Measurements from ENCODE around the gene SLC39A11. TPM values are rescaled to one million over a fixed set of nuclear protein-coding genes. Genes with fewer than 3 reads are reported as not detected.

The SLC39A11 gene
- total RNA-seq, 6 donors from 2014 or later = 16.3 to 57.6 (median 29.5) TPM

GRCh38 chr17:72681844-72682243, 410.6 kb downstream of the SLC39A11 start:
- H3K9me3 ChIP-seq = no peaks in the 10 kb centered on the region
- no peak for DNase-seq
- H3K27me3 ChIP-seq = no peaks in the 10 kb centered on the region
- H3K4me1 ChIP-seq = peaks cover 0 to 14% (median 2%) of the 10 kb centered on the region in 4 donors
- no peak overlapping the region for H3K27ac ChIP-seq
- no peak for ATAC-seq (ENCODE audit: low FRiP score in 2 of 2)
- WGBS, 2 donors = 93% methylated on average over 12 of the region's 12 CpGs
- H3K36me3 ChIP-seq = no peaks in the 10 kb centered on the region
- TF ChIP-seq POLR2A (IDR thresholded peaks at IDR 0.05) (no peak), EP300 (IDR thresholded peaks at IDR 0.05) (no peak), CTCF (IDR thresholded peaks at IDR 0.05) (no peak), POLR2AphosphoS5 (IDR thresholded peaks at IDR 0.05) (no peak)
- no peak overlapping the region for H3K4me3 ChIP-seq

GRCh38 chr17:72677714-72678390, 414.6 kb downstream of the SLC39A11 start:
- H3K36me3 ChIP-seq = no peaks in the 10 kb centered on the region
- DNase-seq = no peak
- 65 to 72% methylated on average over 12 of the region's 12 CpGs for WGBS, 2 donors
- no peak for TF ChIP-seq POLR2AphosphoS5 (IDR thresholded peaks at IDR 0.05)
- TF ChIP-seq POLR2A (IDR thresholded peaks at IDR 0.05) = no peak
- no peak for TF ChIP-seq CTCF (IDR thresholded peaks at IDR 0.05)
- no peak for TF ChIP-seq EP300 (IDR thresholded peaks at IDR 0.05)
- H3K27ac ChIP-seq = no peak overlapping the region
- ATAC-seq (ENCODE audit: low FRiP score in 2 of 2) = no peak
- peaks cover 0 to under 1% (median 0%) of the 10 kb centered on the region in 4 donors for H3K4me1 ChIP-seq
- H3K4me3 ChIP-seq = no peak overlapping the region
- no peaks in the 10 kb centered on the region for H3K27me3 ChIP-seq
- H3K9me3 ChIP-seq = no peaks in the 10 kb centered on the region

DNA sequence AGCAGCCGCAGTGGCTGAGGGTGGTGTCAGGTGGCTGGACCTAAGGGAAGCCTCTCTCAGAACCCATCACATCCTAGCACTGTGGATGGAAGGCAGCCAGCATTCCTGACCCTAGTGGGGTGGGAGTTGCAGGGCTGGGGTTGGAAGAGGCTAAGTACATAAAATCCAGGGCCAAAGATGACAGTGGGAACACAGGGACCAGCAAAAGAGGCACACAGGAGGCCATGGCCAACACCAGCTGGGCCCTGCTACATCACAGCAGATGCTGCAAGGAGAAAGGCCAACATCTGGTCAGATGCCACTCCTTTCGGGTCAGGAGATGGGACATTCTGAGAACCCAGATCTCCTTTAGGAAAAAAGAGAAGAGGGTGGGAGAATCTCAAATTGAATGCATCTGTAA, 415.4 kb downstream of the SLC39A11 start:
- Histone ChIP-seq H3K27me3 (no peaks in the 10 kb centered on the region), H3K4me1 (no peaks in the 10 kb centered on the region), H3K4me3 (no peak overlapping the region), H3K9me3 (no peaks in the 10 kb centered on the region), H3K36me3 (no peaks in the 10 kb centered on the region), H3K27ac (no peak overlapping the region)
- TF ChIP-seq CTCF (IDR thresholded peaks at IDR 0.05) (no peak), POLR2A (IDR thresholded peaks at IDR 0.05) (no peak), EP300 (IDR thresholded peaks at IDR 0.05) (no peak), POLR2AphosphoS5 (IDR thresholded peaks at IDR 0.05) (no peak)
- ATAC-seq (ENCODE audit: low FRiP score in 2 of 2) = no peak
- DNase-seq = no peak
- WGBS, 2 donors = 90 to 100% methylated on average over 2 of the region's 2 CpGs

GRCh38 chr17:72672729-72673128, 419.8 kb downstream of the SLC39A11 start:
- ATAC-seq (ENCODE audit: low FRiP score in 2 of 2) (no peak), DNase-seq (no peak)
- H3K27me3 ChIP-seq = no peaks in the 10 kb centered on the region
- WGBS, 2 donors = 90 to 95% methylated on average over 4 of the region's 4 CpGs
- H3K9me3 ChIP-seq = no peaks in the 10 kb centered on the region
- H3K36me3 ChIP-seq = no peaks in the 10 kb centered on the region
- TF ChIP-seq POLR2AphosphoS5 (IDR thresholded peaks at IDR 0.05) = no peak
- no peaks in the 10 kb centered on the region for H3K4me1 ChIP-seq
- no peak overlapping the region for H3K27ac ChIP-seq
- no peak overlapping the region for H3K4me3 ChIP-seq

- H3K27ac ChIP-seq = no peak overlapping the region
- no peak for DNase-seq
- H3K4me3 ChIP-seq = no peak overlapping the region
- no peak for TF ChIP-seq POLR2AphosphoS5 (IDR thresholded peaks at IDR 0.05)
- no peak for TF ChIP-seq POLR2A (IDR thresholded peaks at IDR 0.05)
- no peak for TF ChIP-seq CTCF (IDR thresholded peaks at IDR 0.05)
- TF ChIP-seq EP300 (IDR thresholded peaks at IDR 0.05) = no peak
- ATAC-seq (ENCODE audit: low FRiP score in 2 of 2) = no peak
- no peaks in the 10 kb centered on the region for H3K36me3 ChIP-seq
- no peaks in the 10 kb centered on the region for H3K27me3 ChIP-seq
- no peaks in the 10 kb centered on the region for H3K9me3 ChIP-seq
- H3K4me1 ChIP-seq = no peaks in the 10 kb centered on the region
Measured at GRCh38 chr17:72671016-72671415, 421.5 kb downstream of the SLC39A11 start.

Measured in upper lobe of left lung (tissue), 6 donors.